RWPE2 (cell line): ENCODE data around the gene KIAA0513.

Source experiments
- ATAC-seq: fragments of 200-7000 bp; cut with Tn5 transposase; 3 replicates; pipeline ENCODE4 v1.9.1; 2021; ENCODE audit warnings: low read depth
- DNase-seq: peaks from one replicate; pipeline ENCODE4 v3.0.0-alpha.2; 2020; ENCODE audit warnings: low spot score
- H3K27ac ChIP-seq: fragments of 450-650 bp; 2 replicates; pipeline ENCODE4 v1.5.1; 2017; ENCODE audit warnings: mild to moderate bottlenecking; ENCODE audit not compliant: poor library complexity, severe bottlenecking
- H3K27me3 ChIP-seq: fragments of 250-450 bp; sonication (Bioruptor Pico); 2 replicates; pipeline ENCODE4 v1.5.1; 2021; ENCODE audit warnings: mild to moderate bottlenecking, moderate library complexity; ENCODE audit not compliant: insufficient read depth, poor library complexity, severe bottlenecking
- H3K36me3 ChIP-seq: fragments of 250-450 bp; sonication (Bioruptor Pico); 2 replicates; pipeline ENCODE4 v1.5.1; 2020; ENCODE audit warnings: low read depth, mild to moderate bottlenecking, moderate library complexity
- H3K4me1 ChIP-seq: fragments of 250-450 bp; sonication (Bioruptor Pico); 2 replicates; pipeline ENCODE4 v1.5.1; 2021; ENCODE audit warnings: mild to moderate bottlenecking, moderate library complexity; ENCODE audit not compliant: insufficient read depth, poor library complexity, severe bottlenecking
- H3K4me3 ChIP-seq: fragments of 250-450 bp; sonication (Bioruptor Pico); 2 replicates; pipeline ENCODE4 v1.5.1; 2021; ENCODE audit warnings: mild to moderate bottlenecking, moderate library complexity; ENCODE audit not compliant: severe bottlenecking
- H3K9me3 ChIP-seq: fragments of 250-450 bp; sonication (Bioruptor Pico); 2 replicates; pipeline ENCODE4 v1.5.1; 2021; ENCODE audit warnings: mild to moderate bottlenecking, moderate library complexity; ENCODE audit not compliant: severe bottlenecking
- TF ChIP-seq, protein P1 (sequence below): fragments of 450-650 bp; IDR thresholded peaks from one replicate; pipeline ENCODE4 v1.5.1; 2017; ENCODE audit warnings: mild to moderate bottlenecking, moderate library complexity; ENCODE audit not compliant: poor library complexity, severe bottlenecking

Gene KIAA0513

DNA sequence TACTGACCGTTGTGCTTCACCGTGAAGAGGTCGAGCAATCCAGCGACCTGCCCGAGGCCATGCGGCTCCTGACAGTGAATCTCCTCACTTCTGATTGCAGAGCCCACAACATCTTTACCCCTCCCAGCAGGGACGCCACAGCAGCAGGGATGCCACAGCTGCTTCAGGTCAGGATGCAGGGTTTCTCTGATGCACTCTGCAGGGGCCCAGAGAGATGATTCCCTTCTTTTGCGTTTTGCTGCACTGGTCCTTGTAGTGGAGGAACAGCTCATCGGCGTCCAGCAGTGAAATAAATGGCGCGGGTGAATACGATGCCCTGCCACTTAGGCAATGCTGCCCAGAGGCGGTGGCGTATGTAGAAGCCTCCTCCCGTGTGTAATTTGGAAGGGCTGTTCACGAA is 5.6 kb downstream of the KIAA0513 start:
- Histone ChIP-seq H3K4me1 (peaks cover 32% of the 10 kb centered on the region), H3K9me3 (no peaks in the 10 kb centered on the region), H3K27ac (no peak overlapping the region), H3K4me3 (no peak overlapping the region), H3K36me3 (no peaks in the 10 kb centered on the region; the same call in 1 of the 2 replicates), H3K27me3 (no peaks in the 10 kb centered on the region)
- DNase-seq (no peak), ATAC-seq (no peak)
- TF ChIP-seq, protein P1, sequence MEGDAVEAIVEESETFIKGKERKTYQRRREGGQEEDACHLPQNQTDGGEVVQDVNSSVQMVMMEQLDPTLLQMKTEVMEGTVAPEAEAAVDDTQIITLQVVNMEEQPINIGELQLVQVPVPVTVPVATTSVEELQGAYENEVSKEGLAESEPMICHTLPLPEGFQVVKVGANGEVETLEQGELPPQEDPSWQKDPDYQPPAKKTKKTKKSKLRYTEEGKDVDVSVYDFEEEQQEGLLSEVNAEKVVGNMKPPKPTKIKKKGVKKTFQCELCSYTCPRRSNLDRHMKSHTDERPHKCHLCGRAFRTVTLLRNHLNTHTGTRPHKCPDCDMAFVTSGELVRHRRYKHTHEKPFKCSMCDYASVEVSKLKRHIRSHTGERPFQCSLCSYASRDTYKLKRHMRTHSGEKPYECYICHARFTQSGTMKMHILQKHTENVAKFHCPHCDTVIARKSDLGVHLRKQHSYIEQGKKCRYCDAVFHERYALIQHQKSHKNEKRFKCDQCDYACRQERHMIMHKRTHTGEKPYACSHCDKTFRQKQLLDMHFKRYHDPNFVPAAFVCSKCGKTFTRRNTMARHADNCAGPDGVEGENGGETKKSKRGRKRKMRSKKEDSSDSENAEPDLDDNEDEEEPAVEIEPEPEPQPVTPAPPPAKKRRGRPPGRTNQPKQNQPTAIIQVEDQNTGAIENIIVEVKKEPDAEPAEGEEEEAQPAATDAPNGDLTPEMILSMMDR: no peak

DNA sequence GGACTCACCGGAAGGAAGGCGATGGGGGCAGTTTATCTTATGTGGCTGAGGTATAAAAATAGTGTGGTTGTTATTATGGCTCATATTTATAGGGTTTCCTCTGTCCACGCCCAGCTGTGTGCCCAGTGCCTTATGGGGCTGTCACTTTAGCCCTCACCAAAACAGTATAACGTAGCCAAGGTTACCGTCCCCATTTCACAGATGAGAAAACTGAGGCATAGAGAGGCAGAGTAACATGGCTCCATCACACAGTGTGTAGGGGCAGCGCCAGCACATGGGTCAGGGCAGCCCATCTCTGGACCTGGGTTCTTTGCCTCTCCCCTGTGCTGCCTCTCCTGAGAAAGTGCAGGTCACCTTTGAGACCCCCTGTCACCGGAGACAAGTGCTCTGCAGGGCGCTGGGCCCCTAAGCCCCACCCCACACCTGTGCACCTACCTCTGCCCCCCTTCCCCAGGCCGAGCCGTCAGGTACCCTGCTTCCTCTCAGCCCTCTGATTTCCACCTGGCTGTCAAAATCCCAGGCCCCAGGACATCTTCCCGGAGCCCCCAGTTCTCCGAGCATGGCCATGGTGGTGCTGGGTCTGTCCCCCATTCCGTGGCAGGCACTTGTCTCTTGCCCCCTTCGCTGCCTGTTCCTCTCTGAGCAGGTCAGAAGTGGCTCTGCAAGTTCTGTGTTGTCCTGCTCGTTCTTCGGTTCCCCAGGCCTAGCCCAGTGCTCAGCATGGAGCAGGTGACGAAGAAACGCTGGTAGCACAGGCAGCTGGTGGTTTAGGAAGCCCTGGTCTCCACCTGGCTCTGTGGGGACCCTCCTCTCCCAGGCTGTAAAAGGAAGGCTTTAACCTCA is 7.2 kb downstream of the KIAA0513 start:
- Histone ChIP-seq H3K4me1 (peaks cover 22% of the 10 kb centered on the region), H3K36me3 (no peaks in the 10 kb centered on the region; the same call in 1 of the 2 replicates), H3K9me3 (no peaks in the 10 kb centered on the region), H3K27ac (no peak overlapping the region), H3K27me3 (no peaks in the 10 kb centered on the region), H3K4me3 (no peak overlapping the region)
- ATAC-seq (no peak), DNase-seq (no peak)
- TF ChIP-seq, protein P1: no peak

- Histone ChIP-seq H3K9me3 (no peaks in the 10 kb centered on the region), H3K27ac (peak overlapping the region; percentile 74), H3K4me3 (no peak overlapping the region), H3K27me3 (no peaks in the 10 kb centered on the region), H3K36me3 (no peaks in the 10 kb centered on the region; the same call in 1 of the 2 replicates), H3K4me1 (peaks cover 17% of the 10 kb centered on the region)
- TF ChIP-seq, protein P1: no peak
- DNase-seq: no peak
- ATAC-seq: peak; percentile 57; the same call in 1 of the 3 replicates
These were observed 8.8 kb downstream of the KIAA0513 start for GRCh38 chr16:85036236-85037049.

- Histone ChIP-seq H3K4me1 (peaks cover 17% of the 10 kb centered on the region), H3K9me3 (no peaks in the 10 kb centered on the region), H3K27me3 (no peaks in the 10 kb centered on the region), H3K27ac (peak overlapping the region; percentile 74), H3K4me3 (no peak overlapping the region), H3K36me3 (no peaks in the 10 kb centered on the region)
- TF ChIP-seq, protein P1: no peak
- DNase-seq: peak; percentile 81
- peak; percentile 92 for ATAC-seq
These were observed 9.4 kb downstream of the KIAA0513 start for GRCh38 chr16:85037050-85037410.
